ENCODE measurements around the gene SLC11A1. TPM values are rescaled to one million over a fixed set of nuclear protein-coding genes. Genes with fewer than 3 reads are reported as not detected.
A peak's percentile ranks its signal among the peaks of the same experiment; 100 is the strongest.

Gene SLC11A1
- total RNA-seq, 1 experiment from 2014 or later = 0.33 TPM

- DNase-seq (ENCODE audit: low spot score) = no peak
Measured at GRCh38 chr2:218393750-218394290, 11.7 kb downstream of the SLC11A1 start.

DNA sequence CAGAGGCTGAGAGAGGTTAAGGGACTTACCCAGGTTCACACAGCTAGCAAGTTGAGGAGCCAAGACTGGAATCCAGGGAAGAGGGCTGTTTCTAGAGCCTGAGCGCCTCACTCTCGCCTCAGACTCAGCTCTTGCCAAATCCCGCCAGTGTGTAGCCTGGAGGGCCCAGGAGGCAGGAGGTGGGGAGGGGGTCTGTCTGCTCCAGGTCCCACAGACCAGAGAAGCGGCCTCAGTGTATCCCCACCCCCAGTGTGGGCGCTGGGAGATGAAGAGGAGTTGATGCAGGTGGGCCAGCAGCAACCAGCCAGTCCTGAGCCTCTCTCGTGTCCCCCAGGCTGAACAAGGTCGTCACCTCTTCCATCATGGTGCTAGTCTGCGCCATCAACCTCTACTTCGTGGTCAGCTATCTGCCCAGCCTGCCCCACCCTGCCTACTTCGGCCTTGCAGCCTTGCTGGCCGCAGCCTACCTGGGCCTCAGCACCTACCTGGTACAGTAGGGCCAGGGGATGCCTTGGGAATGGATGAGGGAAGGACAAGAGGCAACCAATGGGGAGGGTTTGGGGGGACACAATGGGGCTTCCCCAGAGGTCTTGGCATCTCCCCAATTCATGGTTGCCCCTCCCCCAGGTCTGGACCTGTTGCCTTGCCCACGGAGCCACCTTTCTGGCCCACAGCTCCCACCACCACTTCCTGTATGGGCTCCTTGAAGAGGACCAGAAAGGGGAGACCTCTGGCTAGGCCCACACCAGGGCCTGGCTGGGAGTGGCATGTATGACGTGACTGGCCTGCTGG, 12.4 kb downstream of the SLC11A1 start:
- DNase-seq (ENCODE audit: low spot score) = no peak

GRCh38 chr2:218395090-218395444, 13.0 kb downstream of the SLC11A1 start:
- DNase-seq (ENCODE audit: low spot score) = no peak

- DNase-seq (ENCODE audit: low spot score) = no peak
Measured at GRCh38 chr2:218395456-218395825, 13.4 kb downstream of the SLC11A1 start.

DNA sequence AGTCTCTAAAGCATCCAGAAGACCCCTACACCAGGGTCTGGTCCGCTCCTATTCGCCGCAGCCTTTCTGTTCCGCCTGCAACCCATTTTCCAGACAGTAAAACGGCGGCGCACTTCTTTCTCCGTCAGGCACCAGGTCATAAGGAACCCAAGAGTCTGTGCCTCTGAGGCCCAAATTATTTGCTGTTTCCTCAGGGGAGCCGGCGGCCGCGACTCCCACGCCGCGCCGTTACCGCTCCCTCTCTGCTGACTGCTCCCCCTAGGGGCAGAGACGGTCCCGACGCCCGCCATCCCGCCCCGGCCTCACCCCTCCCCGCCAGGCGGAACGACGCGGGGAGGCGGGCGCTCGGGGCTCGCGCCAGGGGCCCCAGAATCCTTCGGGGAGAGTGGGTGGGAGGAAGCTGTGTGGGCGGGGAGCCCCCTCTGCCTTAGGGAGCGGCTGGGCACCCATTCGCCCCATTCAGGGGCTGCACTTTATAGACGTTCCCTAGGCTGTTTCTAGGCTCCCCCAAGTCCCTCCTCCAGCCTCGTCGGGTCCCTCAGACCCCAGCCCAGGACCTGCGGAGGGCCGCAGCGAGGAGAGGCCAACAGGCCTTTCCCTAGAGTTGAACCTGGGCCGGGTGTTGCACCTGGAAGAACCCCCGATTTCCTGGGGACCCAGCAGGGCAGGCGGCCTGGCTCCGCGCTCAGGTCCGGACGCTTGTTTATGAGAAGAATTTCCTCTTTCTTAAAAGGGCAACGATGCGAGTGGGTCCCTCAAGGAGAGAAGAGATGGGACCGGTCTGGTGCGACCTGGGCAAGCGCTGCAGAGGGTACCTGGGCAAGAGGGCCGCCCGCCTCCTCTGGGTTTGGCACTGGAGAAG, 14.0 kb downstream of the SLC11A1 start:
- peak; percentile 96 for DNase-seq (ENCODE audit: low spot score)

DNA sequence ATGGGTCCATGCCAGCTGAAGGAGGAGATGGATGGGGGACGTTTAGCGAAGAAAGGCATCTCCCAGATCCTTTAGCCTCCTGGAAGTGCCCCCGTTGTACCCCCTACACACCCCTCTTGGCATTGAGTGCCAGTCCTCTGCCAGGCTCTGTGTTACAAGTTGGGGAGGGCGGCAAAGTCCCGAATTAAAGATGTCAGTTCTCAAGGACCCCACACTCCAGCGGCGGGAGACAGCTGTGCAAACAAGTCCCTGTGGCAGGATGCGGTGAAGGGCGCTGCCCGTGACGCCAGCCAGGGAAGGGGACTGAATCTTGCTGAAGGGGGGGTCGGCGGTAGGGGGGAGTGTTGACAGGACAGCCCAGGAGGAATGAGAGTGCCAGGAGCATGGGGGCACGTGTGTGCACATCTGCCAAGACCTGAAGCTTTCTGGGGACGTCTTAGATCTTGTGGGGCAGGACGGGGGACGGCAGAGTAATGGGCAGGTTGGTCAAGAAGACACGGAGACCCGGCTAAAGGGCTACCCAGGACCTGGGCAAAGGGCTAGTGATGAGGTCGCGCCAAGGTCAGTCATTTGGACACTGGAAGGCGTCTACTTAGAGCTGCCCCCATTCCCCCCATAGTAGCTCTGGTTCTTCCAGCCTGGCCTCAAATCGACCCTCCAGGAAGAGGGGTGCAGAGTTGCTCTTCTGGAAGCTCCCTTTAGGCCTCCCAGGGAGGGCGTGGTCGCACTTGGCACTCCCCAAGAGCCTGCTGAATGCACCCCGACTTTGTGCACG, 14.8 kb downstream of the SLC11A1 start:
- peak; percentile 44 for DNase-seq (ENCODE audit: low spot score)

DNA sequence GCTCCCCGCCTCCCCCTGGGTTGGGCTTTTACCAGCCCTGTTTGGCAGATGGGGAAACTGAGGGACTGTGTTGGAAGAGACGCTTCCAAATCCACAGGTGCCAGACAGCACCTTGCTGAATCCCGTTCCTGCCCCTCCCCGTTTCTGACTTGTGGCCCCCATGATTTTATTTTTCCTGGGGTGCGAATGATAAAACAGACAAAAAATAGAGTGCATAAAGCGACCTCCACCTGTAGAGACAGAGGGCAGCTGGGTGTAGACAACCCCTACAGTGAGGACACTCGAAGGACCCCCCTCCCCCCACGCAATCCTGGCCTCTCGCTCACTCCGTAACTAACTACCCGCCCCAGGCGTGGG, 15.4 kb downstream of the SLC11A1 start:
- DNase-seq (ENCODE audit: low spot score) = no peak

DNA sequence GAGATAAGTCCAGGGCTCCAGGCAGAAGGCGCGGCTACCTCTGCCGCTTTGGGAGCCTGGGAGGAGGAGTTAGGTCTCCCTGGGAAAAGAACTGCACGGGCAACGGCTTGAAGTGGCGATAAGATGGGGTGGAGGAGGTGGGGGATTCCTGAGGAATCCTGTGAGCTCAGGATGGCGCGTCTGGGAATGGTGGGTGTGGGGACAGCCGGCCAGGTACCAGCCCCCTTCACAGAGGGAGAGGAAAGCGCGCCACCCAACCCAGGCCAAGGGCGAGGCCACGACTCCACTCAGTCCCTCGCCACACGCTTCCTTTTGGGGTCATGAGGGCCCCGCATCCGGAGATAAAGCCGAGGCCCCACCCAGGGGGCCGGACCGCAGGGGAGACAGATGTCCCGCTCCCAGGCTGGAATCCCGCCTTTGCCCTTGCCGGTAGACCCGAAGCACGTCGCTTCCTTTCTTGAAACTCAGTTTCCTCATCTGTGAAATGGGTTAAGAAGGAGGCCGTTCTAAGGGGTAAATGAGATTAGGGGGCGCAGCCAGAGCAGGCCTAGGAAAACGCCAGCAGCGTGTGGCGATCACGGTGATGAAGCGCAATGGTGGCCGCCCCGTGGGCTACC, 15.9 kb downstream of the SLC11A1 start:
- peak; percentile 78 for DNase-seq (ENCODE audit: low spot score)

DNA sequence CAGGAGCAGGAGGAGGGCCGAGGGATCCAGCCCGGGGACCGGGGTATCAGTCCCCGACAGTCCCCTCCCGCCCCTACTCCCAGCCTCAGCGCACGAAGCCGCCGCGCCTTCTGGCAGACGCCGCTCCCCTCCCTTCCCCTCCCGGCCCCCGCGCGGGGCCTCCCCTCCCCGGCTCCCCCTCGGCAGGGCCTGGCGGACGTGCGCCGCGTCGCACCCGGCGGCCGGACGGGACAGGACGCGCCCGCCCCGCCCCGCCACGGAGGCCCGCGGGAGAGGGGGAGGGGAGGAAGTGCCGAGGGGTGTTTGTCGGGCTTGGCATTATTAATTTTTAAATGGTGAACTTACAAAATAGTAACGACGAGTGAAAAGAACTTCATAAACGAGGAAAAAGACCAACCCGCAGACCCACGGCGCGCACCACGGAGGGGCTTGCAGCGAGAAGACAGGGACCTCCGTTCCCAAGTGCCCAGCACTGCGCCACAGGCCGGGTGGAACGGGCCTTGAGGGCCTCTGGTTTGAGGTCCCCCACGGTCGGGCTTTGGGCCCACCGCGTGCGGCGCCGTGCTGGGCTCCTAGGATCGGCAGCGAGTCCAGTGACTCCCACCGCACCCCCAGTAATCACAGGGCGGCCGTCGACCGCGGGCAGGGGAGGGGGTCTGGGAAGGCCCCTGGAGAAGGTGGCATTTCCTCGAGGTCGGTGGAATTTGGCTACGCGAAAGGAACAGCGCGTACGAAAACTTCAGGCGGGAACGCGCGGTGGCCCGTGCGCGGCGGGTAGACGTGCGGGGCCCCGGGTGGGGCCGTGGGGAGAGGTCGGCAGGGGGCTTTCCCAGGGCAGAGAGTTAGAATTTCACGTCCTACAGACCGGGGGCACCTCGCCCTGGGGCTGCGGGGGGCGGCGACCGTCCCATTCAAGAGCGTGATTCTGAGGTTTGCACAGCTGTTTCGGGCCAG, 16.6 kb downstream of the SLC11A1 start:
- DNase-seq (ENCODE audit: low spot score) = peak; percentile 72

DNA sequence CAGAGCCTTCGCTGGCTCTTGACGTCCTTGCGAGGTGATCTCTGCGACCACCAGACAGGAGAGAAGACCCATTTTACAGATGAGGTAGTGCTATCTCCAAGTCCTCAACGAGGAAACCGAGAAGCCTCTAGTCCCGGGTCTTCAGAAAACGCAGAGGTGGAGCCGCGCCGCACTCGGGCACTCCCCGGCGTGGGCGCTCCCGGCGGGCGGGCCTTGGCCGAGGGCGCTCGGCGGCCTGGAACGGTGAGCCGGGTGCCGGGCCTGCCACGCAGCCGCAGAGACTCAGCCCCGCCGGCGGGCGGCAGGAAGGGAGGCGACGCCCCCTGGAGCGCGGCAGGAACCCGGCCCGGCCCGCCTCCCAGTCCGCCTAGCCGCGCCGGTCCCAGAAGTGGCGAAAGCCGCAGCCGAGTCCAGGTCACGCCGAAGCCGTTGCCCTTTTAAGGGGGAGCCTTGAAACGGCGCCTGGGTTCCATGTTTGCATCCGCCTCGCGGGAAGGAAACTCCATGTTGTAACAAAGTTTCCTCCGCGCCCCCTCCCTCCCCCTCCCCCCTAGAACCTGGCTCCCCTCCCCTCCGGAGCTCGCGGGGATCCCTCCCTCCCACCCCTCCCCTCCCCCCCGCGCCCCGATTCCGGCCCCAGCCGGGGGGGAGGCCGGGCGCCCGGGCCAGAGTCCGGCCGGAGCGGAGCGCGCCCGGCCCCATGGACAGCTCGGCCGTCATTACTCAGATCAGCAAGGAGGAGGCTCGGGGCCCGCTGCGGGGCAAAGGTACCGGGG, 17.5 kb downstream of the SLC11A1 start, which contains the start of gene CTDSP1:
Gene CTDSP1, plus strand, starts transcription at position 478 of the 776 bp plus-strand sequence. Its CDS starts 223 bp downstream, at position 701.
- DNase-seq (ENCODE audit: low spot score) = peak; percentile 94

- DNase-seq (ENCODE audit: low spot score) = peak; percentile 59
Measured at GRCh38 chr2:218400167-218400929, 18.3 kb downstream of the SLC11A1 start.

- peak; percentile 23 for DNase-seq (ENCODE audit: low spot score)
Measured at GRCh38 chr2:218400930-218401881, 19.1 kb downstream of the SLC11A1 start.

- DNase-seq (ENCODE audit: low spot score) = no peak
Measured at GRCh38 chr2:218401890-218402289, 19.8 kb downstream of the SLC11A1 start.

GRCh38 chr2:218402491-218402901, 20.4 kb downstream of the SLC11A1 start:
- DNase-seq (ENCODE audit: low spot score) = no peak

GRCh38 chr2:218402911-218403411, 20.9 kb downstream of the SLC11A1 start:
- DNase-seq (ENCODE audit: low spot score) = no peak

DNA sequence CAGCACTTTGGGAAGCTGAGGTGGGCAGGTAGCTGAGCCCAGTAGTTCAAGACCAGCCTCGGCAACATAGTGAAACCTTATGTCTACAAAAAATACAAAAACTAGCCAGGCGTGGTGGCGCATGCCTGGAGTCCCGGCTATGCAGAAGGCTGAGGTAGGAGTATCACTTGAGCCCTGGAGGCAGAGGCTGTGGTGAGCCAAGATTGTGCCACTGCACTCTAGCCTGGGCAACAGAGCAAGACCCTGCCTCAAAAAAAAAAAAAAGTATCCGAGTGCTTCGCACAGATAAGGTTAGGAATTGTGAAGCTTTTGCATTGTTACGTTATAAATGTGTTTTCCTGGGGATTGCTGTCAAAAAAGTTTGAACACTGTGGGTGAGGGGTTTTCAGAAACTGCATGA, 21.7 kb downstream of the SLC11A1 start:
- no peak for DNase-seq (ENCODE audit: low spot score)

Data from HT-29 (cell line).